ENCODE data around the gene NSD1. TPM values are rescaled to one million over a fixed set of nuclear protein-coding genes. Genes with fewer than 3 reads are reported as not detected.
"Not testable (repeated sequence)": the region's sequence is repeated elsewhere in the genome, so short reads cannot be mapped to it uniquely, and the experiment has no call there.

The NSD1 gene
- total and polyA plus RNA-seq, 7 donors = 6.0 to 56.2 (median 38.5) TPM

DNA sequence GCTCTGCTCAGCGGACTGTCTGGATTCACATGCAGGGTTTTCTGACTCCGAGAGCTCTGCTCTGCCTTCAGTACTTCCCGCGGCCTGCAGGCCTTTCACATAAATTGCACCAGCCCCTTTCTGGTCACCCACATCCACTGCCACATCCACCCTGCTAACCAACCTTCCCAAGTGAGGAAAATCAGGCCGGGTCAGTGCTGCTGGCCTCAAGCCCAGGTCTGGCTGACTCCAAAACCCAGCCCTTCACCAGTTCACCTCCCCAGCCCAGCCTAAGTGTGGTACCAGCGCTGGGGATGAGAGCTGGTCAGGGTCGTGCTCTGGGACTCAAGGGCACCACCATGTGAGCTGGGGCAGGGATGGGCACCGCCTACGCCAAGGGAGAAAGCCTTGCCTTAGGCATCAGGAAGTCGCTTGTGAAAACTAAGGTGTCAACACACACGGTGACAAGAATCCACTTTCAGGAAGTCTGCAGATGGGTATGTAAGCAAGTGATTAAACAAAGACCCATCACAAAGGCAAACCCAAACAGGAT, 205.6 kb downstream of the NSD1 start:
- DNase-seq (no peak), ATAC-seq (no peak)
- H3K4me3 ChIP-seq = no peak overlapping the region
- 79 to 83% (median 79%) methylated on average over 11 of the region's 11 CpGs for WGBS, 3 donors
- intact Hi-C loops (cut with DNase I) = no loop called here
- TF ChIP-seq, protein P1, sequence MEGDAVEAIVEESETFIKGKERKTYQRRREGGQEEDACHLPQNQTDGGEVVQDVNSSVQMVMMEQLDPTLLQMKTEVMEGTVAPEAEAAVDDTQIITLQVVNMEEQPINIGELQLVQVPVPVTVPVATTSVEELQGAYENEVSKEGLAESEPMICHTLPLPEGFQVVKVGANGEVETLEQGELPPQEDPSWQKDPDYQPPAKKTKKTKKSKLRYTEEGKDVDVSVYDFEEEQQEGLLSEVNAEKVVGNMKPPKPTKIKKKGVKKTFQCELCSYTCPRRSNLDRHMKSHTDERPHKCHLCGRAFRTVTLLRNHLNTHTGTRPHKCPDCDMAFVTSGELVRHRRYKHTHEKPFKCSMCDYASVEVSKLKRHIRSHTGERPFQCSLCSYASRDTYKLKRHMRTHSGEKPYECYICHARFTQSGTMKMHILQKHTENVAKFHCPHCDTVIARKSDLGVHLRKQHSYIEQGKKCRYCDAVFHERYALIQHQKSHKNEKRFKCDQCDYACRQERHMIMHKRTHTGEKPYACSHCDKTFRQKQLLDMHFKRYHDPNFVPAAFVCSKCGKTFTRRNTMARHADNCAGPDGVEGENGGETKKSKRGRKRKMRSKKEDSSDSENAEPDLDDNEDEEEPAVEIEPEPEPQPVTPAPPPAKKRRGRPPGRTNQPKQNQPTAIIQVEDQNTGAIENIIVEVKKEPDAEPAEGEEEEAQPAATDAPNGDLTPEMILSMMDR (IDR thresholded peaks at IDR 0.05) = no peak
- H3K27me3 ChIP-seq (ENCODE audit: insufficient read depth in 3 of 3, low read length in 2 of 3) = no peaks in the 10 kb centered on the region
- no peaks in the 10 kb centered on the region for H3K9me3 ChIP-seq
- H3K27ac ChIP-seq = no peak overlapping the region
- H3K36me3 ChIP-seq (ENCODE audit: insufficient read depth in 1 of 2, low read depth in 1 of 2) = peaks cover 0 to 77% of the 10 kb centered on the region in 2 donors
- peaks cover 8% of the 10 kb centered on the region for H3K4me1 ChIP-seq

DNA sequence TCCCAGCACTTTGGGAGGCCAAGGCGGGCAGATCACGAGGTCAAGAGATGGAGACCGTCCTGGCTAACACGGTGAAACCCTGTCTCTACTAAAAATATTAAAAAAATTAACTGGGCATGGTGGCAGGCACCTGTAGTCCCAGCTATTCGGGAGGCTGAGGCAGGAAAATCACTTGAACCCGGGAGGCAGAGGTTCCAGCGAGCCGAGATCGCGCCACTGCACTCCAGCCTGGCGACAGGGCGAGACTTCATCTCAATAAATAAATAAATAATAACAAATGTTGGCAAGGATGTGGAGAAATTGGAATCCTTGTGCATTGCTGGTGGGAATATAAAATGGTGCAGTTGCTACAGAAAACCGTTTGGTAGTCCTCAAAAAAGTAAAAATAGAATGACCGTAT, 209.4 kb downstream of the NSD1 start:
- H3K9me3 ChIP-seq; H3K4me3 ChIP-seq; DNase-seq; H3K4me1 ChIP-seq; H3K27ac ChIP-seq; H3K27me3 ChIP-seq (ENCODE audit: insufficient read depth in 3 of 3, low read length in 2 of 3); intact Hi-C loops (cut with DNase I); ATAC-seq: not testable (repeated sequence)
- peaks cover 5 to 61% of the 10 kb centered on the region in 2 donors for H3K36me3 ChIP-seq (ENCODE audit: insufficient read depth in 1 of 2, low read depth in 1 of 2)
- WGBS, 3 donors = 93 to 95% (median 93%) methylated on average over 14 of the region's 14 CpGs

DNA sequence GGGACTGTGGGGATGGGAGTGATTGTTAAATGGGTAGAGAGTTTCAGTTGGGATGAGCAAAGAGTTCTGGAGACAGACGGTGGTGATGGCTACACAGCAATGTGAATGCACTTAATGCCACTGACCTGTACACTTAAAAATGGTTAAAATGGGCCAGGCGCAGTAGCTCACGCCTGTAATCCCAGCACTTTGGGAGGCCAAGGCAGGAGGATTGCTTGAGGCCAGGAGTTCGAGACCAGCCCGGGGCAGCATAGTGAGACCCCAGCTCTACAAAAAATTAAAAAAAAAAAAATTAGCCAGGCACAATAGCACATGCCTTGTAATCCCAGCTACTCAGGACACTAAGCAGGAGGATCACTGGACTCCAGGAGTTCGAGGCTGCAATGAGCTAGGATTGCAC, 210.2 kb downstream of the NSD1 start:
- intact Hi-C loops (cut with DNase I) = no loop called here
- peaks cover 5 to 53% of the 10 kb centered on the region in 2 donors for H3K36me3 ChIP-seq (ENCODE audit: insufficient read depth in 1 of 2, low read depth in 1 of 2)
- no peak overlapping the region for H3K4me3 ChIP-seq
- WGBS, 3 donors = 93 to 98% (median 97%) methylated on average over 6 of the region's 6 CpGs
- no peak for DNase-seq
- ATAC-seq = no peak
- H3K9me3 ChIP-seq = no peaks in the 10 kb centered on the region
- no peak overlapping the region for H3K27ac ChIP-seq
- peaks cover under 1% of the 10 kb centered on the region for H3K4me1 ChIP-seq
- TF ChIP-seq, protein P1 (IDR thresholded peaks at IDR 0.05) = no peak
- no peaks in the 10 kb centered on the region for H3K27me3 ChIP-seq (ENCODE audit: insufficient read depth in 3 of 3, low read length in 2 of 3)

DNA sequence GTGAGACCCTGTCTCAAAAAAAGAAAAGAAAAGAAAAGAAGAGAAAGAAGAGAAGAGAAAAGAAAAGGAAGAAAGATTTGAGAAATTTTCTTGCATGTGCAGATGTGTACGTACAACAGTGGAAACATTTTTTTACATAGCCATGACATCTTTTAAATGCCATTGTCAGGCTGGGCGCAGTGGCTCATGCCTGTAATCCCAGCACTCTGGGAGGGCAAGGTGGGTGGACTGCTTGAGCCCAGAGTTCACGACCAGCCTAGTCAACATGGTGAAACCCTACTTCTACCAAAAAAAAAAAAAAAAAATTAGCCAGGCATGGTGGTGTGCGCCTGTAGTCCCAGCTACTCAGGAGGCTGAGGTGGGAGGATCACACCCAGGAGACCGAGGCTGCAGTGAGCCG, 211.3 kb downstream of the NSD1 start:
- Histone ChIP-seq H3K9me3 (no peaks in the 10 kb centered on the region), H3K4me3 (no peak overlapping the region), H3K27ac (no peak overlapping the region), H3K4me1 (peaks cover 11% of the 10 kb centered on the region), H3K27me3 (ENCODE audit: insufficient read depth in 3 of 3, low read length in 2 of 3) (no peaks in the 10 kb centered on the region), H3K36me3 (ENCODE audit: insufficient read depth in 1 of 2, low read depth in 1 of 2) (peaks cover 9 to 54% of the 10 kb centered on the region in 2 donors)
- ATAC-seq (no peak), DNase-seq (no peak)
- intact Hi-C loops (cut with DNase I) = no loop called here
- WGBS, 3 donors = 96 to 97% (median 96%) methylated on average over 6 of the region's 6 CpGs
- TF ChIP-seq, protein P1 (IDR thresholded peaks at IDR 0.05) = no peak

DNA sequence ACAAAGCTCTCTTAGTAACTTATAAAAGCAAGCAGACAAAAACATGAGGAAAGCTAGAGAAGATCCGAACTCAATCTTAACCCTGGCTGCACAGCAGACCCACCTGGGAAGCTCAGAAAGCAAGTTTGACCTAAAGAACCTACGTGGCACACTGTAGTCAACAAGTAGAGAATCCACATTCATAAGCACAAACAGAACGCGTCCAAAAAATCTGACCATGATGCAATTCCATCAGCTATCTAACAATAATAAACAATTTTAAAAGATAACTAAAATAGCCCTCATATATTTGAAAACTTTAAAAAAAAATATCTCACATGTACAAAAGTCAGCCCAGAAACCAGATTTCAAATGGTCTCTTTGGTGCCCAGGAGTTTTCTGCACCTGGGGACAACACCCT, 213.2 kb downstream of the NSD1 start:
- Histone ChIP-seq H3K36me3 (ENCODE audit: insufficient read depth in 1 of 2, low read depth in 1 of 2) (peaks cover 9 to 44% of the 10 kb centered on the region in 2 donors), H3K27ac (no peak overlapping the region), H3K27me3 (ENCODE audit: insufficient read depth in 3 of 3, low read length in 2 of 3) (no peaks in the 10 kb centered on the region), H3K4me1 (peaks cover 21% of the 10 kb centered on the region), H3K4me3 (no peak overlapping the region), H3K9me3 (no peaks in the 10 kb centered on the region)
- intact Hi-C loops (cut with DNase I) = no loop called here
- no peak for ATAC-seq
- no peak for DNase-seq
- WGBS, 3 donors = 76 to 91% (median 80%) methylated on average over 4 of the region's 4 CpGs
- TF ChIP-seq, protein P1 (IDR thresholded peaks at IDR 0.05) = no peak
